HepG2 (cell line): ENCODE data around the gene HOPX. TPM values are rescaled to one million over a fixed set of nuclear protein-coding genes. Genes with fewer than 3 reads are reported as not detected.

ENCODE experiments used
- ATAC-seq: fragments of 200-7000 bp; cut with Tn5 transposase; 3 replicates; pipeline ENCODE4 v1.9.1; 2020; ENCODE audit warnings: mild to moderate bottlenecking, moderate library complexity
- BruUV-seq: library from RNA; stranded (reverse); fragments of 400-500 nt; replicated peaks from 2 replicates; lab custom pipeline; 2021; lab: Mats Ljungman, UMichigan
- CTCF ChIA-PET: fragments of 300-600 bp; formaldehyde crosslinking; extraction: SDS; loops from one replicate; lab custom pipeline; 2021; ENCODE audit warnings: low total read pairs, inconsistent platforms, low intra/inter-chr PET ratio; lab: Yijun Ruan, JAX
- POLR2A ChIA-PET: fragments of 350-600 bp; sonication (Branson Sonifier 250); formaldehyde crosslinking; loops from one replicate; lab custom pipeline; 2020; ENCODE audit warnings: antibody characterized with exemption, inconsistent platforms; lab: Yijun Ruan, JAX
- DNase-seq: peaks from one replicate; pipeline ENCODE4 v3.0.0-alpha.2; 2015; ENCODE audit warnings: low spot score
- FAIRE-seq: peaks from 3 replicates; lab custom pipeline; 2011; peaks lifted over from hg19 to GRCh38; lab: Jason Lieb, UNC
- H2AFZ ChIP-seq: one replicate; pipeline ENCODE4 v1.6.1; 2011; ENCODE audit warnings: low read length, inconsistent platforms
- H3K27ac ChIP-seq: fragments of 300-600 bp; 3 replicates; pipeline ENCODE4 v1.8.0; 2011; ENCODE audit warnings: mixed run types, mild to moderate bottlenecking, mixed read lengths, low read length, inconsistent platforms; ENCODE audit not compliant: insufficient read depth; ENCODE audit errors: extremely low read length
- H3K27me3 ChIP-seq, 2 experiments: fragments of 200-600 bp in 1 of 2; 2 replicates in 1 of 2; 3 replicates in 1 of 2; pipeline versions ENCODE4 v1.6.0 to v1.8.0; 2011; ENCODE audit warnings: low read length in 2 of 2, mild to moderate bottlenecking in 2 of 2, moderate library complexity in 2 of 2, inconsistent platforms in 1 of 2; ENCODE audit not compliant: insufficient read depth in 2 of 2, control insufficient read depth in 1 of 2
- H3K36me3 ChIP-seq, 2 experiments: fragments of 200-600 bp in 1 of 2; replicated peaks in 1 of 2; 2 replicates in 1 of 2; 3 replicates in 1 of 2; pipeline versions ENCODE4 v1.5.1 to v1.8.0; 2011; ENCODE audit warnings: low read length in 2 of 2, inconsistent platforms in 1 of 2; ENCODE audit not compliant: insufficient read depth in 2 of 2, control insufficient read depth in 1 of 2
- H3K4me1 ChIP-seq: 2 replicates; pipeline ENCODE4 v1.5.1; 2012; ENCODE audit warnings: low read length, inconsistent platforms; ENCODE audit not compliant: insufficient read depth
- H3K4me2 ChIP-seq: 2 replicates; pipeline ENCODE4 v1.6.0; 2011; ENCODE audit warnings: low read depth, low read length, inconsistent platforms
- H3K4me3 ChIP-seq, 3 experiments: fragments of 200-600 bp in 1 of 3; sonication (generic), shearing (Covaris generic) in 1 of 3; replicated peaks in 1 of 3; 2 replicates each; pipeline ENCODE4 v1.5.1; 2011 to 2016; ENCODE audit warnings: low read length in 3 of 3, inconsistent platforms in 2 of 3, low read depth in 2 of 3, mild to moderate bottlenecking in 2 of 3, control low read depth in 1 of 3, mixed read lengths in 1 of 3; ENCODE audit not compliant: insufficient read depth in 1 of 3
- H3K79me2 ChIP-seq: one replicate; pipeline ENCODE4 v1.6.1; 2011; ENCODE audit warnings: low read length, inconsistent platforms; ENCODE audit not compliant: insufficient read depth
- H3K9ac ChIP-seq: 2 replicates; pipeline ENCODE4 v1.6.0; 2011; ENCODE audit warnings: mild to moderate bottlenecking, low read depth, low read length, inconsistent platforms; ENCODE audit not compliant: insufficient read depth
- H3K9me3 ChIP-seq: 2 replicates; pipeline ENCODE4 v1.5.1; 2012; ENCODE audit warnings: mild to moderate bottlenecking, low read length
- H4K20me1 ChIP-seq: 2 replicates; pipeline ENCODE4 v1.6.0; 2011; ENCODE audit warnings: inconsistent platforms, mild to moderate bottlenecking, low read length, moderate library complexity; ENCODE audit not compliant: insufficient read depth
- HNRNPK ChIP-seq: fragments of 200-400 bp; formaldehyde crosslinking; IDR thresholded peaks from 2 replicates; pipeline ENCODE4 v1.6.1; 2018; ENCODE audit warnings: low read length, low read depth, moderate library complexity, mild to moderate bottlenecking; ENCODE audit not compliant: poor library complexity, severe bottlenecking
- KLF9 ChIP-seq: IDR thresholded peaks from 2 replicates; pipeline ENCODE4 v1.6.1; 2016; ENCODE audit warnings: low read depth
- MAFF ChIP-seq: IDR thresholded peaks from 2 replicates; pipeline ENCODE4 v1.6.1; 2011; ENCODE audit warnings: low read depth, low read length, improper control_type of control experiment
- MAFK ChIP-seq, 2 experiments: IDR thresholded peaks in 1 of 2; conservative IDR thresholded peaks in 1 of 2; 2 replicates each; pipeline ENCODE4 v1.6.1; 2011; ENCODE audit warnings: improper control_type of control experiment in 2 of 2, low read length in 2 of 2
- NCOA2 ChIP-seq: sonication (generic); formaldehyde crosslinking; IDR thresholded peaks from 2 replicates; pipeline ENCODE4 v1.8.0; 2022; ENCODE audit warnings: inconsistent platforms
- PCBP2 ChIP-seq: fragments of 200-400 bp; formaldehyde crosslinking; optimal IDR thresholded peaks from 2 replicates; pipeline ENCODE3; 2018; ENCODE audit warnings: low read length, low read depth; ENCODE audit not compliant: poor library complexity, severe bottlenecking
- POGZ ChIP-seq: sonication (generic); formaldehyde crosslinking; IDR thresholded peaks from 2 replicates; pipeline ENCODE4 v1.4.0; 2020; ENCODE audit warnings: mild to moderate bottlenecking, missing genetic modification reagents
- POLR2AphosphoS2 ChIP-seq: IDR thresholded peaks from 2 replicates; pipeline ENCODE4 v1.6.1; 2011; ENCODE audit warnings: low read depth, low read length, improper control_type of control experiment
- PTBP1 ChIP-seq: fragments of 200-400 bp; formaldehyde crosslinking; IDR thresholded peaks from 2 replicates; pipeline ENCODE4 v1.6.1; 2018; ENCODE audit warnings: low read length, low read depth; ENCODE audit not compliant: poor library complexity, severe bottlenecking
- TEAD2 ChIP-seq: sonication (generic); formaldehyde crosslinking; IDR thresholded peaks from 2 replicates; pipeline ENCODE4 v1.9.0; 2021; ENCODE audit warnings: missing genetic modification reagents
- ZKSCAN1 ChIP-seq: fragments of 150-350 bp; IDR thresholded peaks from 2 replicates; pipeline ENCODE4 v1.6.1; 2014; ENCODE audit warnings: low read length
- ZNF484 ChIP-seq: sonication (generic); formaldehyde crosslinking; IDR thresholded peaks from 2 replicates; pipeline ENCODE4 v1.5.1; 2020; ENCODE audit warnings: mild to moderate bottlenecking, low read depth, missing genetic modification reagents, borderline replicate concordance
- WGBS: methylation state at CpG from one replicate; pipeline ENCODE4 v1.1.6; 2017; ENCODE audit warnings: low lambda C conversion rate; 5-methylcytosine and 5-hydroxymethylcytosine counted together
- in situ Hi-C: cut with HindIII; loops from 2 replicates; pipeline ENCODE4 v1.10.0; 2017; ENCODE audit warnings: low pct_unique_long_range_greater_than_20kb; ENCODE audit not compliant: extremely low pct_ligation_motif_present
- intact Hi-C: fragments of 100-400 bp; cut with micrococcal nuclease; formaldehyde crosslinking; loops from one replicate; pipeline ENCODE4 v1.10.0; 2022; ENCODE audit not compliant: unreplicated experiment
- polyA plus RNA-seq, 8 experiments: library from polyadenylated mRNA; depleted of rRNA in 3 of 8; stranded (reverse) in 7 of 8; unstranded in 1 of 8; fragments of >200 nt; fragmentation: Illumina TruSeq in 4 of 8; extraction: Trizol in 4 of 8; gene quantifications; 2 replicates each; pipeline versions ENCODE4 v1.2.1 to v1.2.3, GENCODE V29; 2011 to 2016; ENCODE audit warnings: low read depth in 4 of 8, missing spikeins in 1 of 8, mixed read lengths in 1 of 8; ENCODE audit not compliant: insufficient read depth in 1 of 8
- total RNA-seq, 5 experiments: library from RNA; depleted of rRNA; stranded (reverse); fragments of >200 nt; fragmentation: Illumina TruSeq; extraction: Trizol; gene quantifications; 2 replicates each; pipeline ENCODE4 v1.2.3, GENCODE V29; 2016; ENCODE audit warnings: low read depth in 1 of 5
- TF ChIP-seq, protein P1 (sequence below): sonication (generic); formaldehyde crosslinking; IDR thresholded peaks from 2 replicates; pipeline ENCODE4 v1.4.0; 2020; ENCODE audit warnings: missing genetic modification reagents
- TF ChIP-seq, protein P2 (sequence below): sonication (generic); formaldehyde crosslinking; IDR thresholded peaks from 2 replicates; pipeline ENCODE4 v1.4.0; 2020; ENCODE audit warnings: missing genetic modification reagents
- TF ChIP-seq, protein P3 (sequence below): sonication (generic); formaldehyde crosslinking; IDR thresholded peaks from 2 replicates; pipeline ENCODE4 v1.4.0; 2020; ENCODE audit warnings: missing genetic modification reagents

HOPX gene
- total and polyA plus RNA-seq, 2 of the 13 experiments (the other 11 are each of a cell fraction or from before 2014, with no cell fraction given), result not detected

DNA sequence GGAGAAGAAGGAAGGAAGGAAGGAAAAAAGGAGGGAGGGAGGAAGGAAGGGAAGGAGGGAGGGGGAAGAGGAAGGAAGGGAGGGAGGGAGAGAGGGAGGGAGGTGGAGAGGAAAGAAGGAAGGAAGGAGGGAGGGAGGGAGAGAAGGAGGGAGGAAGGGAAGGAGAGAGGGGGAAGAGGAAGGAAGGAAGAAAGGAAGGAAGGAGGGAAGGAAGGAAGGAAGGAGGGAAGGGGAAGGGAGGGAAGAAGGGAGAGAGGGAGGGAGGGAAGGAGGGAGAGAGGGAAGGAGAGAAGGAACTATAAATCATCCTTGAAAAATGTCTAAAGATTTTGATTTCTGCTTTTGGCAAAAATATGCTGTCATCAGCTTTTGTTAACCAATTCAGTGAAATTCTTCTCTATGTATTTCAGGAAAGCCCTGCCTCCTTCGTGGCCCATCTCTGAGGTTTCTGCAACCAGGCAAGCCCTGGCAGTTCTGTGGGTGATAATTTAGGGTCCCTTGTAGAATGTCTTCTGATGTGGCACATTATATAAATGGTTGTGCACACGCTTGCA lies 7.1 kb upstream of the HOPX start:
- intact Hi-C loops, result no loop called here
- no TSS peak for BruUV-seq
- CTCF ChIA-PET, result no interaction called here
- H3K9me3 ChIP-seq, result no peaks in the 10 kb centered on the region
- in situ Hi-C loops, result no loop called here
- no peaks in the 10 kb centered on the region for H4K20me1 ChIP-seq
- DNase-seq (no peak), FAIRE-seq (no peak), ATAC-seq (no peak)
- 0% methylated on average over 2 of the region's 2 CpGs for WGBS
- no peak overlapping the region for H3K9ac ChIP-seq
- no peaks in the 10 kb centered on the region for H3K36me3 ChIP-seq
- H3K27ac ChIP-seq, result no peak overlapping the region
- H3K4me3 ChIP-seq, result no peak overlapping the region
- H3K79me2 ChIP-seq, result no peaks in the 10 kb centered on the region
- H3K4me1 ChIP-seq, result no peaks in the 10 kb centered on the region
- no peak overlapping the region for H3K4me2 ChIP-seq
- POLR2A ChIA-PET, result no interaction called here
- TF ChIP-seq POLR2AphosphoS2 (no peak), TEAD2 (CRISPR knock-in tag) (no peak), POGZ (no peak), HNRNPK (peak; percentile 77), MAFK (conservative IDR thresholded peaks at IDR 0.05 in 1 of 2, IDR thresholded peaks at IDR 0.05 in 1 of 2; ENCODE audit: low read length in 2 of 2) (peak; percentile 57 to 85; a peak in 3 of 4 replicates), NCOA2 (CRISPR knock-in tag) (no peak), PTBP1 (no peak), MAFF (peak; percentile 66), PCBP2 (peak; percentile 90), KLF9 (CRISPR knock-in tag) (no peak), ZKSCAN1 (no peak), ZNF484 (no peak)
- TF ChIP-seq, protein P1, sequence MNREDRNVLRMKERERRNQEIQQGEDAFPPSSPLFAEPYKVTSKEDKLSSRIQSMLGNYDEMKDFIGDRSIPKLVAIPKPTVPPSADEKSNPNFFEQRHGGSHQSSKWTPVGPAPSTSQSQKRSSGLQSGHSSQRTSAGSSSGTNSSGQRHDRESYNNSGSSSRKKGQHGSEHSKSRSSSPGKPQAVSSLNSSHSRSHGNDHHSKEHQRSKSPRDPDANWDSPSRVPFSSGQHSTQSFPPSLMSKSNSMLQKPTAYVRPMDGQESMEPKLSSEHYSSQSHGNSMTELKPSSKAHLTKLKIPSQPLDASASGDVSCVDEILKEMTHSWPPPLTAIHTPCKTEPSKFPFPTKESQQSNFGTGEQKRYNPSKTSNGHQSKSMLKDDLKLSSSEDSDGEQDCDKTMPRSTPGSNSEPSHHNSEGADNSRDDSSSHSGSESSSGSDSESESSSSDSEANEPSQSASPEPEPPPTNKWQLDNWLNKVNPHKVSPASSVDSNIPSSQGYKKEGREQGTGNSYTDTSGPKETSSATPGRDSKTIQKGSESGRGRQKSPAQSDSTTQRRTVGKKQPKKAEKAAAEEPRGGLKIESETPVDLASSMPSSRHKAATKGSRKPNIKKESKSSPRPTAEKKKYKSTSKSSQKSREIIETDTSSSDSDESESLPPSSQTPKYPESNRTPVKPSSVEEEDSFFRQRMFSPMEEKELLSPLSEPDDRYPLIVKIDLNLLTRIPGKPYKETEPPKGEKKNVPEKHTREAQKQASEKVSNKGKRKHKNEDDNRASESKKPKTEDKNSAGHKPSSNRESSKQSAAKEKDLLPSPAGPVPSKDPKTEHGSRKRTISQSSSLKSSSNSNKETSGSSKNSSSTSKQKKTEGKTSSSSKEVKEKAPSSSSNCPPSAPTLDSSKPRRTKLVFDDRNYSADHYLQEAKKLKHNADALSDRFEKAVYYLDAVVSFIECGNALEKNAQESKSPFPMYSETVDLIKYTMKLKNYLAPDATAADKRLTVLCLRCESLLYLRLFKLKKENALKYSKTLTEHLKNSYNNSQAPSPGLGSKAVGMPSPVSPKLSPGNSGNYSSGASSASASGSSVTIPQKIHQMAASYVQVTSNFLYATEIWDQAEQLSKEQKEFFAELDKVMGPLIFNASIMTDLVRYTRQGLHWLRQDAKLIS (CRISPR knock-in tag), result no peak
- TF ChIP-seq, protein P2, sequence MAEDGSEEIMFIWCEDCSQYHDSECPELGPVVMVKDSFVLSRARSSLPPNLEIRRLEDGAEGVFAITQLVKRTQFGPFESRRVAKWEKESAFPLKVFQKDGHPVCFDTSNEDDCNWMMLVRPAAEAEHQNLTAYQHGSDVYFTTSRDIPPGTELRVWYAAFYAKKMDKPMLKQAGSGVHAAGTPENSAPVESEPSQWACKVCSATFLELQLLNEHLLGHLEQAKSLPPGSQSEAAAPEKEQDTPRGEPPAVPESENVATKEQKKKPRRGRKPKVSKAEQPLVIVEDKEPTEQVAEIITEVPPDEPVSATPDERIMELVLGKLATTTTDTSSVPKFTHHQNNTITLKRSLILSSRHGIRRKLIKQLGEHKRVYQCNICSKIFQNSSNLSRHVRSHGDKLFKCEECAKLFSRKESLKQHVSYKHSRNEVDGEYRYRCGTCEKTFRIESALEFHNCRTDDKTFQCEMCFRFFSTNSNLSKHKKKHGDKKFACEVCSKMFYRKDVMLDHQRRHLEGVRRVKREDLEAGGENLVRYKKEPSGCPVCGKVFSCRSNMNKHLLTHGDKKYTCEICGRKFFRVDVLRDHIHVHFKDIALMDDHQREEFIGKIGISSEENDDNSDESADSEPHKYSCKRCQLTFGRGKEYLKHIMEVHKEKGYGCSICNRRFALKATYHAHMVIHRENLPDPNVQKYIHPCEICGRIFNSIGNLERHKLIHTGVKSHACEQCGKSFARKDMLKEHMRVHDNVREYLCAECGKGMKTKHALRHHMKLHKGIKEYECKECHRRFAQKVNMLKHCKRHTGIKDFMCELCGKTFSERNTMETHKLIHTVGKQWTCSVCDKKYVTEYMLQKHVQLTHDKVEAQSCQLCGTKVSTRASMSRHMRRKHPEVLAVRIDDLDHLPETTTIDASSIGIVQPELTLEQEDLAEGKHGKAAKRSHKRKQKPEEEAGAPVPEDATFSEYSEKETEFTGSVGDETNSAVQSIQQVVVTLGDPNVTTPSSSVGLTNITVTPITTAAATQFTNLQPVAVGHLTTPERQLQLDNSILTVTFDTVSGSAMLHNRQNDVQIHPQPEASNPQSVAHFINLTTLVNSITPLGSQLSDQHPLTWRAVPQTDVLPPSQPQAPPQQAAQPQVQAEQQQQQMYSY (CRISPR knock-in tag), result no peak
- TF ChIP-seq, protein P3, sequence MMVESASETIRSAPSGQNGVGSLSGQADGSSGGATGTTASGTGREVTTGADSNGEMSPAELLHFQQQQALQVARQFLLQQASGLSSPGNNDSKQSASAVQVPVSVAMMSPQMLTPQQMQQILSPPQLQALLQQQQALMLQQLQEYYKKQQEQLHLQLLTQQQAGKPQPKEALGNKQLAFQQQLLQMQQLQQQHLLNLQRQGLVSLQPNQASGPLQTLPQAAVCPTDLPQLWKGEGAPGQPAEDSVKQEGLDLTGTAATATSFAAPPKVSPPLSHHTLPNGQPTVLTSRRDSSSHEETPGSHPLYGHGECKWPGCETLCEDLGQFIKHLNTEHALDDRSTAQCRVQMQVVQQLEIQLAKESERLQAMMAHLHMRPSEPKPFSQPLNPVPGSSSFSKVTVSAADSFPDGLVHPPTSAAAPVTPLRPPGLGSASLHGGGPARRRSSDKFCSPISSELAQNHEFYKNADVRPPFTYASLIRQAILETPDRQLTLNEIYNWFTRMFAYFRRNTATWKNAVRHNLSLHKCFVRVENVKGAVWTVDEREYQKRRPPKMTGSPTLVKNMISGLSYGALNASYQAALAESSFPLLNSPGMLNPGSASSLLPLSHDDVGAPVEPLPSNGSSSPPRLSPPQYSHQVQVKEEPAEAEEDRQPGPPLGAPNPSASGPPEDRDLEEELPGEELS (CRISPR knock-in tag), result no peak
- no peak overlapping the region for H2AFZ ChIP-seq
- no peaks in the 10 kb centered on the region for H3K27me3 ChIP-seq
